Osteoblast (primary cell): ENCODE measurements around the gene CXXC1. TPM values are rescaled to one million over a fixed set of nuclear protein-coding genes. Genes with fewer than 3 reads are reported as not detected.

Source experiments
- DNase-seq: peaks from one replicate; pipeline ENCODE4 v3.0.0; 2011; ENCODE audit warnings: low spot score, mixed read lengths; ENCODE audit not compliant: insufficient read length; ENCODE audit errors: missing footprints
- H2AFZ ChIP-seq: 2 replicates; pipeline ENCODE4 v1.6.0; 2011; ENCODE audit warnings: mild to moderate bottlenecking, low read length
- H3K27ac ChIP-seq: 2 replicates; pipeline ENCODE4 v1.5.1; 2011; ENCODE audit warnings: mild to moderate bottlenecking, low read depth, low read length, moderate library complexity
- H3K27me3 ChIP-seq: 2 replicates; pipeline ENCODE4 v1.6.0; 2012; ENCODE audit warnings: mild to moderate bottlenecking, control low read depth, inconsistent platforms, low read length, moderate library complexity; ENCODE audit not compliant: insufficient read depth
- H3K36me3 ChIP-seq: 2 replicates; pipeline ENCODE4 v1.5.1; 2011; ENCODE audit warnings: mild to moderate bottlenecking, low read length, control low read depth, moderate library complexity; ENCODE audit not compliant: insufficient read depth
- H3K4me1 ChIP-seq: 2 replicates; pipeline ENCODE4 v1.5.1; 2011; ENCODE audit warnings: mild to moderate bottlenecking, low read length, control low read depth, moderate library complexity; ENCODE audit not compliant: insufficient read depth
- H3K4me2 ChIP-seq: 2 replicates; pipeline ENCODE4 v1.6.0; 2011; ENCODE audit warnings: mild to moderate bottlenecking, low read length; ENCODE audit not compliant: insufficient read depth
- H3K4me3 ChIP-seq: fragments of 200-600 bp; sonication (generic); 3 replicates; pipeline ENCODE4 v1.5.1; 2012; ENCODE audit warnings: mild to moderate bottlenecking, low read length, inconsistent platforms; ENCODE audit not compliant: insufficient read depth
- H3K79me2 ChIP-seq: 2 replicates; pipeline ENCODE4 v1.6.0; 2012; ENCODE audit warnings: mild to moderate bottlenecking, low read length, control low read depth, inconsistent platforms; ENCODE audit not compliant: insufficient read depth
- H3K9me3 ChIP-seq: 2 replicates; pipeline ENCODE4 v1.5.1; 2011; ENCODE audit warnings: low read depth, low read length, control low read depth
- H4K20me1 ChIP-seq: 2 replicates; pipeline ENCODE4 v1.6.0; 2012; ENCODE audit warnings: mild to moderate bottlenecking, low read length, control low read depth; ENCODE audit not compliant: insufficient read depth
- total RNA-seq: library from RNA; depleted of rRNA; stranded (reverse); fragments of >200 nt; gene quantifications from 2 replicates; pipeline ENCODE4 v1.2.3, GENCODE V29; 2012
- TF ChIP-seq, protein P1 (sequence below): IDR thresholded peaks from 2 replicates; pipeline ENCODE4 v1.5.1; 2011; ENCODE audit warnings: mild to moderate bottlenecking, low read depth, low read length, moderate library complexity; ENCODE audit errors: extremely low read depth

The CXXC1 gene
- total RNA-seq, 1 donor = 33.3 TPM

DNA sequence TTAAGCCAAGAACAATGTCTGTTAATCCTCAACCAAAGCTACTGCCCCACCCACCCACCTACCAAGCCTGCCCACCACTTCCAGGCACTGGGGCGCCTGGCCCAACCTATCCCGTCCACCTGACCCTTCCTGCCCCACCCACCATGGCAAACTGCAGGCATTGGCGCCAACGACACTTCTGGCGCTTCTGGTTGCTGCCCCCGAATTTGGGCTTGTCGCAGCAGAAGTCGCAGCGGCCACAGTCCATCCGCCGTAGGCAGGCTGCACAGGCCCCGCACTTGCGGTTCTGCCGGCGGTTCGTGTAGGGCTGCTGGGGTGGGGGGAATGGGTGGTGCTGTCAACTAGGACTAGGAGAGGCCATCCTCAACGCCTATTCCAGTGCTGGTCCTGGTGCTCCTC is 13.4 kb downstream of the CXXC1 start:
- H4K20me1 ChIP-seq = peaks cover 13% of the 10 kb centered on the region
- peaks cover 19% of the 10 kb centered on the region for H3K79me2 ChIP-seq
- H3K36me3 ChIP-seq = peaks cover 74% of the 10 kb centered on the region
- no peak for DNase-seq
- no peak overlapping the region for H3K4me2 ChIP-seq
- H3K4me1 ChIP-seq = peaks cover 11% of the 10 kb centered on the region
- no peak overlapping the region for H3K27ac ChIP-seq
- TF ChIP-seq, protein P1, sequence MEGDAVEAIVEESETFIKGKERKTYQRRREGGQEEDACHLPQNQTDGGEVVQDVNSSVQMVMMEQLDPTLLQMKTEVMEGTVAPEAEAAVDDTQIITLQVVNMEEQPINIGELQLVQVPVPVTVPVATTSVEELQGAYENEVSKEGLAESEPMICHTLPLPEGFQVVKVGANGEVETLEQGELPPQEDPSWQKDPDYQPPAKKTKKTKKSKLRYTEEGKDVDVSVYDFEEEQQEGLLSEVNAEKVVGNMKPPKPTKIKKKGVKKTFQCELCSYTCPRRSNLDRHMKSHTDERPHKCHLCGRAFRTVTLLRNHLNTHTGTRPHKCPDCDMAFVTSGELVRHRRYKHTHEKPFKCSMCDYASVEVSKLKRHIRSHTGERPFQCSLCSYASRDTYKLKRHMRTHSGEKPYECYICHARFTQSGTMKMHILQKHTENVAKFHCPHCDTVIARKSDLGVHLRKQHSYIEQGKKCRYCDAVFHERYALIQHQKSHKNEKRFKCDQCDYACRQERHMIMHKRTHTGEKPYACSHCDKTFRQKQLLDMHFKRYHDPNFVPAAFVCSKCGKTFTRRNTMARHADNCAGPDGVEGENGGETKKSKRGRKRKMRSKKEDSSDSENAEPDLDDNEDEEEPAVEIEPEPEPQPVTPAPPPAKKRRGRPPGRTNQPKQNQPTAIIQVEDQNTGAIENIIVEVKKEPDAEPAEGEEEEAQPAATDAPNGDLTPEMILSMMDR = no peak
- H3K9me3 ChIP-seq = no peaks in the 10 kb centered on the region
- no peak overlapping the region for H3K4me3 ChIP-seq
- H3K27me3 ChIP-seq = no peaks in the 10 kb centered on the region
- no peak overlapping the region for H2AFZ ChIP-seq

DNA sequence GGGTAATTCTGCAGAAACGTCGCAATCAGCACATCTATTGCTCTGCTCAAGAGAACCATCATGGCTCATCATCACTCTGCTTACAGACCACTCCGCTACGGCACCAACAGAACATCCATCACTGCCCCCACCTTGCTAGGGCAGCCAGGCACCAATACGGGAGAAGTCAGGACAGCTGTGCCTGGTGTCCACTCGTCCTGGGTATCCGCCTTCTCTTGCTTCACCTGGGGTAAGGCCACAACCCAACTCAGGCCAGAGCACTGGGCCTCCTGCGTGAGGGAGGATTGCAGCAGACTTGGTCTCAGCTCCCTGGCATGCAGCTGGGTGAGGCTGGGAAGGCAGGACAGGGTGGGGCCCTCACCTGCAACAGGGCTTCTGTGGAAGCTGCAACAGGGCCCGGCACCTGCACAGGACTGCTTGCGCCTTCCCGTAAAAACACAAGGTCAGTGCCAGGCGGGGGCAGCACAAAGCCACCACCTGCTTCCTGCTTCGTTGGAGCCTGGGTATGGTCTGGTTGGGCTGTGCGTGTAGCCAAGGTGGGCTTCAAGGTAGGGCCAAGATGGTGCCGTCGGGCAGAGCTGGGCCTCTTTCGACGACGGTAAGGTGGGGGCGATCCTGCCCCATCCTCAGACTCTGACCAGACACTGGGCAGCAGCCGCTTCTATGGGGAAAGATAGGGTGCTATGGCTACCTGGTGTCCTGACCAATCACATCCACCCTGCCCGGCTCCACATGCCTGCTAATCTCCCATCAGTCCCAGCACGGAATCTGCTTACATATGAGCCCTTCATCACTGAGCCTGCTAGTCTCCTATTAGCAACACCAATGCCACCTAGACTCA is 14.1 kb downstream of the CXXC1 start:
- Histone ChIP-seq H3K9me3 (no peaks in the 10 kb centered on the region), H3K36me3 (peaks cover 75% of the 10 kb centered on the region), H3K4me3 (no peak overlapping the region), H2AFZ (no peak overlapping the region), H3K4me2 (no peak overlapping the region), H3K4me1 (peaks cover 9% of the 10 kb centered on the region), H3K27me3 (no peaks in the 10 kb centered on the region), H3K79me2 (peaks cover 14% of the 10 kb centered on the region), H3K27ac (no peak overlapping the region), H4K20me1 (peaks cover 10% of the 10 kb centered on the region)
- peak; percentile 58 for DNase-seq
- TF ChIP-seq, protein P1 = no peak

- Histone ChIP-seq H2AFZ (no peak overlapping the region), H3K79me2 (peaks cover 8% of the 10 kb centered on the region), H4K20me1 (peaks cover 7% of the 10 kb centered on the region), H3K4me1 (peaks cover 5% of the 10 kb centered on the region), H3K27ac (no peak overlapping the region), H3K27me3 (no peaks in the 10 kb centered on the region), H3K36me3 (peaks cover 75% of the 10 kb centered on the region), H3K4me2 (no peak overlapping the region), H3K9me3 (no peaks in the 10 kb centered on the region), H3K4me3 (no peak overlapping the region)
- TF ChIP-seq, protein P1 = no peak
- DNase-seq = peak; percentile 58
These were observed 14.9 kb downstream of the CXXC1 start for GRCh38 chr18:50272568-50272967.

- DNase-seq = peak; percentile 98
- H3K4me3 ChIP-seq = peak overlapping the region; percentile 79
- peaks cover 13% of the 10 kb centered on the region for H3K4me1 ChIP-seq
- H3K36me3 ChIP-seq = peaks cover 37% of the 10 kb centered on the region
- H3K27ac ChIP-seq = peak overlapping the region; percentile 69
- TF ChIP-seq, protein P1 = peak; percentile 76
- peak overlapping the region; percentile 76 for H3K4me2 ChIP-seq
- H3K9me3 ChIP-seq = no peaks in the 10 kb centered on the region
- no peaks in the 10 kb centered on the region for H3K27me3 ChIP-seq
- no peaks in the 10 kb centered on the region for H4K20me1 ChIP-seq
- no peaks in the 10 kb centered on the region for H3K79me2 ChIP-seq
- peak overlapping the region; percentile 91 for H2AFZ ChIP-seq
These were observed 19.3 kb downstream of the CXXC1 start for GRCh38 chr18:50268022-50268747.
